GM12878 (cell line): ENCODE measurements around the gene SLCO2B1. TPM values are rescaled to one million over a fixed set of nuclear protein-coding genes. Genes with fewer than 3 reads are reported as not detected.

Source experiments
- ATAC-seq: fragments of 200-7000 bp; cut with Tn5 transposase; 3 replicates; pipeline ENCODE4 v1.9.1; 2020; ENCODE audit warnings: mild to moderate bottlenecking, moderate library complexity
- BruUV-seq: library from RNA; stranded (reverse); fragments of 400-500 nt; replicated peaks from 2 replicates; lab custom pipeline; 2021; lab: Mats Ljungman, UMichigan
- CTCF ChIA-PET: fragments of 300-600 bp; sonication (Branson Sonifier 250); formaldehyde crosslinking; extraction: SDS; loops from one replicate; lab custom pipeline; 2021; ENCODE audit warnings: inconsistent platforms; lab: Yijun Ruan, JAX
- POLR2A ChIA-PET: fragments of 350-600 bp; formaldehyde crosslinking; extraction: SDS; loops from one replicate; lab custom pipeline; 2021; ENCODE audit warnings: inconsistent platforms; lab: Charles Lee
- RAD21 ChIA-PET: fragments of 300-600 bp; sonication (Branson Sonifier 250); formaldehyde crosslinking; loops from one replicate; lab custom pipeline; 2023; ENCODE audit warnings: antibody characterized with exemption; ENCODE audit not compliant: unreplicated experiment; lab: Charles Lee
- SMC1A ChIA-PET: fragments of 300-600 bp; sonication (Branson Sonifier 250); formaldehyde crosslinking; loops from one replicate; lab custom pipeline; 2023; ENCODE audit not compliant: unreplicated experiment, uncharacterized antibody; lab: Charles Lee
- DNase-seq: peaks from one replicate; pipeline ENCODE4 v3.0.0-alpha.2; 2011; ENCODE audit warnings: low read depth, low spot score
- FAIRE-seq: peaks from 3 replicates; lab custom pipeline; 2011; peaks lifted over from hg19 to GRCh38; lab: Jason Lieb, UNC
- H2AFZ ChIP-seq: 2 replicates; pipeline ENCODE4 v1.6.0; 2011; ENCODE audit warnings: low read depth, low read length, control low read depth; ENCODE audit not compliant: control insufficient read depth
- H3K27ac ChIP-seq: 2 replicates; pipeline ENCODE4 v1.5.1; 2011; ENCODE audit warnings: control low read depth; ENCODE audit not compliant: control insufficient read depth, insufficient read depth
- H3K27me3 ChIP-seq, 2 experiments: replicated peaks in 1 of 2; 2 replicates each; pipeline versions ENCODE4 v1.6.0 to v1.6.1; 2011; ENCODE audit warnings: low read length in 1 of 2; ENCODE audit not compliant: control insufficient read depth in 2 of 2, insufficient read depth in 2 of 2
- H3K36me3 ChIP-seq, 2 experiments: 2 replicates each; pipeline ENCODE4 v1.5.1; 2011; ENCODE audit warnings: low read length in 1 of 2; ENCODE audit not compliant: control insufficient read depth in 2 of 2, insufficient read depth in 2 of 2
- H3K4me1 ChIP-seq: 2 replicates; pipeline ENCODE4 v1.6.1; 2011; ENCODE audit warnings: mild to moderate bottlenecking, low read length, moderate library complexity, mixed read lengths; ENCODE audit not compliant: control insufficient read depth, insufficient read depth
- H3K4me2 ChIP-seq: 2 replicates; pipeline ENCODE4 v1.6.0; 2011; ENCODE audit warnings: control low read depth; ENCODE audit not compliant: control insufficient read depth, insufficient read depth
- H3K4me3 ChIP-seq: fragments of 200-600 bp; sonication (generic); 2 replicates; pipeline ENCODE4 v1.5.1; 2016
- H3K79me2 ChIP-seq: 2 replicates; pipeline ENCODE4 v1.6.0; 2011; ENCODE audit warnings: low read length; ENCODE audit not compliant: control insufficient read depth, insufficient read depth
- H3K9ac ChIP-seq: 2 replicates; pipeline ENCODE4 v1.8.0; 2011; ENCODE audit warnings: low read length, control low read depth, mixed read lengths; ENCODE audit not compliant: control insufficient read depth, insufficient read depth
- H3K9me3 ChIP-seq: replicated peaks from 3 replicates; pipeline ENCODE4 v1.5.1; 2011; ENCODE audit warnings: mild to moderate bottlenecking, low read length; ENCODE audit not compliant: control insufficient read depth, insufficient read depth
- H4K20me1 ChIP-seq: 2 replicates; pipeline ENCODE4 v1.6.0; 2011; ENCODE audit not compliant: control insufficient read depth, insufficient read depth
- ATF7 ChIP-seq: fragments of 450-650 bp; IDR thresholded peaks from 2 replicates; pipeline ENCODE4 v1.6.1; 2016; ENCODE audit warnings: low read depth, mild to moderate bottlenecking
- BHLHE40 ChIP-seq, 2 experiments: fragments of 450-650 bp in 1 of 2; IDR thresholded peaks; 2 replicates each; pipeline ENCODE4 v1.6.1; 2011 to 2017; ENCODE audit warnings: low read depth in 2 of 2, borderline replicate concordance in 1 of 2, improper control_type of control experiment in 1 of 2, low read length in 1 of 2, mild to moderate bottlenecking in 1 of 2
- LARP7 ChIP-seq: fragments of 450-650 bp; IDR thresholded peaks from 2 replicates; pipeline ENCODE4 v1.6.1; 2017; ENCODE audit warnings: mild to moderate bottlenecking
- NRF1 ChIP-seq: conservative IDR thresholded peaks from 2 replicates; pipeline ENCODE4 v1.6.1; 2011; ENCODE audit warnings: mild to moderate bottlenecking, low read depth, low read length, improper control_type of control experiment
- PAX8 ChIP-seq: fragments of 450-650 bp; IDR thresholded peaks from 2 replicates; pipeline ENCODE4 v1.6.1; 2017; ENCODE audit warnings: mild to moderate bottlenecking, moderate library complexity
- RCOR1 ChIP-seq: conservative IDR thresholded peaks from 2 replicates; pipeline ENCODE4 v1.6.1; 2012; ENCODE audit warnings: low read depth, low read length, improper control_type of control experiment
- SREBF2 ChIP-seq: IDR thresholded peaks from 2 replicates; pipeline ENCODE4 v1.6.1; 2012; ENCODE audit warnings: mild to moderate bottlenecking, low read length
- ZNF217 ChIP-seq: fragments of 450-650 bp; IDR thresholded peaks from 2 replicates; pipeline ENCODE4 v1.6.1; 2017; ENCODE audit warnings: antibody characterized with exemption, mild to moderate bottlenecking
- WGBS: methylation state at CpG from one replicate; pipeline ENCODE4 v1.1.6; 2016; ENCODE audit warnings: low lambda C conversion rate; ENCODE audit not compliant: insufficient replicate concordance, insufficient coverage; ENCODE audit errors: missing lambda C conversion rate; 5-methylcytosine and 5-hydroxymethylcytosine counted together
- in situ Hi-C: fragments of 300-500 bp; cut with MboI; formaldehyde crosslinking; loops from 9 replicates; pipeline ENCODE4 v1.14.3; 2018; ENCODE audit warnings: mixed read lengths
- intact Hi-C: fragments of 100-400 bp; cut with micrococcal nuclease; formaldehyde crosslinking; loops from one replicate; pipeline ENCODE4 v1.14.2; 2022; ENCODE audit not compliant: unreplicated experiment
- polyA plus RNA-seq, 11 experiments: library from polyadenylated mRNA; depleted of rRNA in 4 of 11; unstranded in 6 of 11; stranded (reverse) in 5 of 11; fragments of >200 nt; fragmentation: Nextera tagmentation in 4 of 11; fragmentation: Illumina TruSeq in 1 of 11; extraction: Ambion mirVana in 4 of 11; extraction: Trizol in 1 of 11; gene quantifications; 1 replicate in 1 of 11; 2 replicates in 10 of 11; pipeline versions ENCODE4 v1.2.1 to v1.2.3, GENCODE V29; 2011 to 2016; ENCODE audit warnings: inconsistent platforms in 2 of 11, missing spikeins in 2 of 11, low read depth in 1 of 11
- total RNA-seq, 4 experiments: library from RNA; depleted of rRNA in 3 of 4; stranded (reverse); fragments of >200 nt in 3 of 4; fragmentation: Illumina TruSeq in 1 of 4; extraction: Trizol in 1 of 4; gene quantifications; 2 replicates each; pipeline versions ENCODE4 v1.2.1 to v1.2.3, GENCODE V29; 2013 to 2021
- TF ChIP-seq, protein P1 (sequence below): IDR thresholded peaks from 2 replicates; pipeline ENCODE4 v1.6.1; 2011; ENCODE audit warnings: borderline replicate concordance, low read depth, mild to moderate bottlenecking, moderate library complexity, low read length; ENCODE audit not compliant: insufficient read depth, poor library complexity, severe bottlenecking

Gene SLCO2B1
- total and polyA plus RNA-seq, 10 of the 15 experiments (the other 5 are each of a cell fraction or from before 2014, with no cell fraction given) = 0.05 to 3.5 (median 0.93) TPM; not detected in 2

DNA sequence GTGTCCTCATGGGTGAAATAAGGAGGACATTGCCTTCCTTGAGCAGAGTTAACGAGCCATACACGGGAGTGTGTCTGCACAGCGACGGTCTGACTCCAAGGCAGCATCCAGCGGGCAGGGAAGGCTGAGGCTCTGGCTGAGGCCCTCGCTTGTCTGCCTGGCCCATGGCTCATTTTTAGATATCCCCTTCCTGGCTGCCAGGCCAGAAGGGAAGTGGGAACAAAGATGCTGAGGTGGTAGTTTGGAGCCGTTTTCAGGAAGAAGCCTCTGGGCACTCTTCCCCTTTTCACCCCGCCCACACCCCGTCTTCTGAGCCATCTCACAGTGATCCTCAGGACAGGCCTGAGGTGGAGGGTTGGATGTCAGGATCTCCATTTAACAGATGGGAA lies 3.0 kb upstream of the SLCO2B1 start:
- RAD21 ChIA-PET = interaction anchor here (10.0 kb wide), 1 partner anchor 56 kb away, joined by 132 read pairs; no protein-coding TSS in a partner anchor
- H3K79me2 ChIP-seq = no peaks in the 10 kb centered on the region
- 54% methylated on average over 9 of the region's 9 CpGs for WGBS
- CTCF ChIA-PET = interaction anchor here (2.2 to 11.5 kb wide), 3 partner anchors 10 to 58 kb away, joined by 10 to 232 read pairs (median 11); no protein-coding TSS in a partner anchor
- H3K9me3 ChIP-seq = no peaks in the 10 kb centered on the region
- intact Hi-C loops = no loop called here
- no peak for ATAC-seq
- no peaks in the 10 kb centered on the region for H3K27me3 ChIP-seq
- peaks cover 12% of the 10 kb centered on the region for H3K4me1 ChIP-seq
- no peaks in the 10 kb centered on the region for H3K36me3 ChIP-seq
- in situ Hi-C loops = loop anchor here (5.0 kb wide), 2 partner anchors 54 to 99 kb away; no protein-coding TSS in a partner anchor
- BruUV-seq = no TSS peak
- no peak for DNase-seq
- POLR2A ChIA-PET = interaction anchor here (0.6 kb wide), 1 partner anchor 194 kb away, joined by 4 read pairs; no protein-coding TSS in a partner anchor
- no peaks in the 10 kb centered on the region for H4K20me1 ChIP-seq
- H3K27ac ChIP-seq = no peak overlapping the region
- TF ChIP-seq, protein P1, sequence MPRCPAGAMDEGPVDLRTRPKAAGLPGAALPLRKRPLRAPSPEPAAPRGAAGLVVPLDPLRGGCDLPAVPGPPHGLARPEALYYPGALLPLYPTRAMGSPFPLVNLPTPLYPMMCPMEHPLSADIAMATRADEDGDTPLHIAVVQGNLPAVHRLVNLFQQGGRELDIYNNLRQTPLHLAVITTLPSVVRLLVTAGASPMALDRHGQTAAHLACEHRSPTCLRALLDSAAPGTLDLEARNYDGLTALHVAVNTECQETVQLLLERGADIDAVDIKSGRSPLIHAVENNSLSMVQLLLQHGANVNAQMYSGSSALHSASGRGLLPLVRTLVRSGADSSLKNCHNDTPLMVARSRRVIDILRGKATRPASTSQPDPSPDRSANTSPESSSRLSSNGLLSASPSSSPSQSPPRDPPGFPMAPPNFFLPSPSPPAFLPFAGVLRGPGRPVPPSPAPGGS = no peak
- TF ChIP-seq ATF7 (no peak), NRF1 (no peak), RCOR1 (no peak), LARP7 (no peak), BHLHE40 (IDR thresholded peaks at IDR 0.05; ENCODE audit: borderline replicate concordance in 1 of 2, low read depth in 2 of 2, low read length in 1 of 2) (no peak), PAX8 (no peak), SREBF2 (no peak), ZNF217 (no peak)
- no peak overlapping the region for H3K4me3 ChIP-seq
- H3K9ac ChIP-seq = no peak overlapping the region
- no peak overlapping the region for H3K4me2 ChIP-seq
- FAIRE-seq = no peak
- SMC1A ChIA-PET = interaction anchor here (1.2 to 12.0 kb wide), 2 partner anchors 57 to 100 kb away, joined by 4 to 111 read pairs; no protein-coding TSS in a partner anchor
- no peak overlapping the region for H2AFZ ChIP-seq
